ENCODE data around the gene CABP4.

CABP4 gene

DNA sequence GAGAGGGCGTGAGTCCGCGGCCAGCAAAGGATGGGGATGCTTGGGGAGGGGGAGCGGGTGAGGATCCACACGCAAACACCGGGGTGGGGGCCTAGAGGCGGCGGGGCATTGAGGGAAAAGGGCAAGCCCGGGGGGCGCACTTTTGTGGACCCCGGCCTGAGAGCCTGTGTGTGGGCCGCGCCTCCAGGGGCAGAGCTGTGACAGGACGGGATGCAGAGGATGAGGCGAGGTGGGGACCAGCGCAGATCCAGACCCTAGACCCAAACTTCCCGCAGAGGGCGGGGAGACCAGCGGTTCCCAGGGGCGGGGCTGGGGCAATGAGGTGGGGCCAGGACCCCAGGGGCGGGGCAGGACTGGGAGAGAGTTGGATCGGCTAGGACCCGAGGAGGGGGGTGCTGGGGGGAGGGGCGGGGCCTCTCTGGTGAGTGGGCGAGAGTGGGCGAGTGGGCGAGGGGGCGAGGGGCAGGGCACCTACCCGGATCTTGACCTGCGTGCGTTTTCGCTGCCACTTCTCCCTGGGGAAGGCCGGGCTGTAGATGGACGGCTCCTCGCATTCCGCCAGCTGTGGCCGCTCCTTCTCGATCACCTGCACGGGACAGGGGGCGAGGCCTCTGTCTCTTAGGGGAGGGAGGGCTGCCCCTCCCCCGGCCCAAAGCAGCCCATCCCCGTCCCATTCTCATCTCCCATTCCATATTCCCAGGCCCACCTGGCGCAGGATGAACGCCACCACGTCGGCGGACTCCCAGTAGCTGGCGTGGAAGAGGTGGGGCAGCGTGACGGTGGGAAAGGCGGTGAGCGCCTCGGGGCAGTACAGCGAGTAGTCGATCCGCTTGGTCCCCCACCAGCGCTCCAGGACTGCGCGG is 39.4 kb downstream of the CABP4 start:
- Histone ChIP-seq H3K4me3 (ENCODE audit: low read depth, low read length) (no peak overlapping the region), H3K4me1 (ENCODE audit: control insufficient read depth, insufficient read depth, low read length, unreplicated experiment) (no peaks in the 10 kb centered on the region), H3K36me3 (ENCODE audit: insufficient read depth, low read length) (no peaks in the 10 kb centered on the region; the same call in 1 of the 2 replicates), H3K27me3 (ENCODE audit: insufficient read depth, low read length) (no peaks in the 10 kb centered on the region), H3K79me2 (ENCODE audit: control insufficient read depth, insufficient read depth, low read length, unreplicated experiment) (no peaks in the 10 kb centered on the region), H3K27ac (ENCODE audit: low read depth, low read length) (no peak overlapping the region), H2AFZ (ENCODE audit: low read length, unreplicated experiment) (no peak overlapping the region)

DNA sequence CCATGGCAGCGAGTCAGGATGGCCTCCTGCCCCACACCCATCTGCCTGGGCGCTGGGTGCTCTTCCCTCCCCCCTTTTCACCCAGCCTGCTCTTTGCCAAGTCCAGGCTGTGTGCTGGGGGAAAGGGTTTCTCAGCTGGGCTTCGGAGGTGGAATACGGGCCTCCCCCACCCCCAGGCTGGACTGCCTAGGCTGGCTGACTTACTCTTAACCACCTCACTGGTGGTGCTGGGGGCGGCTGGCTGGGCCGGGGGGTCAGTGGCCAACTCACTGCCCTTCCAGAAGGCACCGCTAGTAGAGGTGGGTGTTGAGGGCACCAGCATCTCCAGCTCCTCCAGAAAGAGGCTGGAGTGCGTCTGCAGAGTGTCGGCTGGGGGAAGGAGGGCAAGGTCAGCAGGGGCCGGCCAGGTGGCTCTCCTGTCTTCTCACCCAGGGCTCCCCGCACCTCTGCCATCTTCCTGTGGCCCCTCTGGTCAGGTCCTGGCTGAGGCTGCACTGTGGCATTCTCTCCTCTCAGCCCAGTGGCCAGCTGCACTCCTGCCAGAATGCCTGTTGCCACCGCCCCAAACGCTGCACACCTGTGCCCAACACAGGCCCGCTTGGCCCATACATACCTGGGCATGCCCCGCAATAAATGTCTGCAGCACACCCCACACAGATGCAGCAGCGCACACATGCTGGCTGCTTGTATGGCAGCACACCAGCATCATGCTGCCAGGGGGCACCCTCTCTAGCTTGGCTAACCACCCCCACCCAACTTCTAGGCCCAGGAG is 40.3 kb downstream of the CABP4 start:
- Histone ChIP-seq H3K36me3 (ENCODE audit: insufficient read depth, low read length) (no peaks in the 10 kb centered on the region; the same call in 1 of the 2 replicates), H3K27me3 (ENCODE audit: insufficient read depth, low read length) (no peaks in the 10 kb centered on the region), H2AFZ (ENCODE audit: low read length, unreplicated experiment) (no peak overlapping the region), H3K79me2 (ENCODE audit: control insufficient read depth, insufficient read depth, low read length, unreplicated experiment) (no peaks in the 10 kb centered on the region), H3K4me1 (ENCODE audit: control insufficient read depth, insufficient read depth, low read length, unreplicated experiment) (no peaks in the 10 kb centered on the region), H3K27ac (ENCODE audit: low read depth, low read length) (no peak overlapping the region), H3K4me3 (ENCODE audit: low read depth, low read length) (no peak overlapping the region)

DNA sequence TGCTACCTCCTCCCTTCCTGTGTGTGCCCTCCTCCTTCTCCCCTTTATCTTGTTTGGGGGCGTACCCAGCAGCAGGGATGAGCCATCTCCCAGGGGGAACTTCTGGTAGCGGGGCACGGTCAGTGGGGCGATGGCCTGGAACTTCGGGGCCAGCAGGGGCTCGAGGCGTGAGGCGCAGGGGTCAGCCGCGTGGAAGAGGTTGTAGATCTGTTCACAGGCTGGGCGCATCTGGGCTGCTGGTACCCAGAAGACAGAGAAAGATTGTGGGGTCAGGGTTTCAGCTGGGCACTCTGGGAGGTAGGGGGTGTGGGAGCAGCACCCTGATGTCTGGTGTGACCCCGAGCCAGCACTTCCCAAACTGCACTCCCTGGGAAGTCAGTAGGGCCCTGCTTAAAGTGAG is 41.0 kb downstream of the CABP4 start:
- H3K27me3 ChIP-seq (ENCODE audit: insufficient read depth, low read length), result no peaks in the 10 kb centered on the region
- no peak overlapping the region for H3K4me3 ChIP-seq (ENCODE audit: low read depth, low read length)
- no peaks in the 10 kb centered on the region; the same call in 1 of the 2 replicates for H3K36me3 ChIP-seq (ENCODE audit: insufficient read depth, low read length)
- H3K27ac ChIP-seq (ENCODE audit: low read depth, low read length), result no peak overlapping the region
- no peaks in the 10 kb centered on the region for H3K79me2 ChIP-seq (ENCODE audit: control insufficient read depth, insufficient read depth, low read length, unreplicated experiment)
- H2AFZ ChIP-seq (ENCODE audit: low read length, unreplicated experiment), result no peak overlapping the region
- no peaks in the 10 kb centered on the region for H3K4me1 ChIP-seq (ENCODE audit: control insufficient read depth, insufficient read depth, low read length, unreplicated experiment)

DNA sequence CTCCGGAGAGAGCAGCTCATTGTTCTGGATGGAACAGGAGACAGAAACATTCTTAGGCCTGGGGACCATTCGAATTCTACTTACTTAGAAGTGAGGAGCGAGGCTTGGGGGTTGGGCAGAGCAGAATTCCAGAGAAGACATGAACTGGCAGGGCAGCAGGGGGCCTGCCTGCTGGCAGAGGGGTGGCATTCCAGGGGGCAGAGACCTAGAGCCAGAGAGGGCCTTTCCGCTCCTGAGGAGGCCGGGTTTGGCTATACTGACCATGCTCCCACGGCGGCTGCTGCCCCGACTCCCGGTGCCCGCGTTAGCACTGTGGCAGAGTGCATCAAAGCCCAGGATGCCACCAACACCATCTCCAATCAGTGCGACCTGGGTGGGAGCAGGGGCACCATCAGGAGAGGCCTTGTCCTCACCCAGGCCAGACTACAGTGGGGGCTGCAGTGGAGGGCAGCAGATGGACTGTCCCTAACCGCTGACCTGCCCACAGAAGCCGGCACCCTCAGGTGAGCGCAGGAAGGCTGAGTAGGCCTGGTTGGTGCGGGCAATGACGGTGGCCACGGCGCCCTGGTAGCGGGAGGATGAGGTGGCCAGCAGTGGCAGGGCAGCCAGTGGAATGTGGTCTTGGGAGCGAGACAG is 42.6 kb downstream of the CABP4 start:
- no peak overlapping the region for H3K27ac ChIP-seq (ENCODE audit: low read depth, low read length)
- H2AFZ ChIP-seq (ENCODE audit: low read length, unreplicated experiment), result no peak overlapping the region
- H3K27me3 ChIP-seq (ENCODE audit: insufficient read depth, low read length), result no peaks in the 10 kb centered on the region
- H3K4me1 ChIP-seq (ENCODE audit: control insufficient read depth, insufficient read depth, low read length, unreplicated experiment), result no peaks in the 10 kb centered on the region
- H3K36me3 ChIP-seq (ENCODE audit: insufficient read depth, low read length), result no peaks in the 10 kb centered on the region
- H3K4me3 ChIP-seq (ENCODE audit: low read depth, low read length), result no peak overlapping the region
- no peaks in the 10 kb centered on the region for H3K79me2 ChIP-seq (ENCODE audit: control insufficient read depth, insufficient read depth, low read length, unreplicated experiment)

DNA sequence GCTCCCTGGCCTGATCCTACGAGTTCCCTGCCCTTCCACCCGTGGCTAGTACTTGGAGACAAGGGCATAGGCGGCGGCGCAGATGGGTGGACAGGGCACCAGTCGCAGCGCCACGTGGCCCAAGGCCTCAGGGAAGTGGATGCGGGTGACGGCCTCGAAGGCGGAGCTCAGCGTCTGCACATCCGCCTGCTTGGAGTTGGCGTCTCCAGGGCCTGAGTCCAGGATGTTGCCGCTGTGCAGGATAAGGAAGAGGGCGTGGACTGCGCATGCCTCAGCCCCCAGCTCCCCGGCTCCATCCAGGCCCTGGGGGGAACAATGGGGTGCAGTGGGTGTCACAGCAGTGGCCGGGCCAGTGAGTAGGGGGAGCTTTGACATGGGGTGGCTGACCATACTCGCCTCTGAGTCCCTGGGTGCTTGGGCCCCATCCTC is 43.4 kb downstream of the CABP4 start:
- Histone ChIP-seq H2AFZ (ENCODE audit: low read length, unreplicated experiment) (no peak overlapping the region), H3K36me3 (ENCODE audit: insufficient read depth, low read length) (no peaks in the 10 kb centered on the region), H3K27me3 (ENCODE audit: insufficient read depth, low read length) (no peaks in the 10 kb centered on the region), H3K79me2 (ENCODE audit: control insufficient read depth, insufficient read depth, low read length, unreplicated experiment) (no peaks in the 10 kb centered on the region), H3K4me3 (ENCODE audit: low read depth, low read length) (no peak overlapping the region), H3K4me1 (ENCODE audit: control insufficient read depth, insufficient read depth, low read length, unreplicated experiment) (peaks cover 2% of the 10 kb centered on the region), H3K27ac (ENCODE audit: low read depth, low read length) (no peak overlapping the region)

DNA sequence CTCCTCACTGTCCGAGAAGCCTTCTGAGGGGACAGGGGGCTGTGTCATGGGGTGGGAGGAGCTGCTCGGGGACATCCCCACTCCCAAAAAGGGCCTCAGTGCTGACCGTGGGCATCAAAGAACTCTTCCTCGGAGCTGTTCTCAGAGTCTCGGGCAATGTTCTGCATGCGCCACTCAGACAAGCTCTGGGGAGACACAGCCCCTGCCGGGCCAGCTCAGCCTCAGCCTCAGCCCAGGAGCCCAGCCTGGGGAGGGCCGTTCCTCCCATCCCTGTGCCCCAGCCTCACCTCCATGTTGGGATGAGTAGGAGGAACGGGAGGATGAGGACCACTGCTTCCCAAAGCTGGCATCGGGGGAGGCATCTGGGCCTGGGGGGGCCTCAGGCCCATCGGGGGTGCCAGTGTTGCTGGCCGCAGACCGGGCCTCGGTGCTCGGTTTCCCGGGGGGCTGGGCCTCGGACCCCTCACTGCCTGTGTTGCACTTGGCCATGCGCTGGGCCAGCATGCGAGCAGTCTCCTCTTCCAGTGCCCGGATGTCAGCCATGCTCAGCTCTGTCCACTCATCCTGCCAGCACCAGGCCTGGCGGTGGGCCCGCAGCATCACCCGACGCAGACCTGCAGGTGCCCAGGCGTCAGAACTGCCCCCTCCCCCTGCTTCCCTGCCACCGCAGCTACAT is 44.8 kb downstream of the CABP4 start:
- H3K36me3 ChIP-seq (ENCODE audit: insufficient read depth, low read length), result no peaks in the 10 kb centered on the region

DNA sequence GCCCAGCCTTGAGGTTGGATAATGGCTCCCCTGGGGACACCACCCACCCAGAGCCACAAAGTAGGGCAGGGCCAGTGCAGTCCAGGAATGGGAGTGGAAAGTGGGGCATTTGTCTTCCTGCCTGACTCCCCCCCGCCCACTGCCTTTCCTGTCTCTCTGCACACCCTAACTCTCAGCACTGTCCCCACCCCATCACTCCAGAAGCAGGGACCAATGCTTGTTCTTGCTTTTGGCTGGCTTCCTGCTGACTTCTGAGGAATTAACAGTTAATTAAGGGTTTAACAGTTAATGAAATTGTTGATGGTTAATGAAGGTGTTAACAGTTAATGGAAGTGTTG is 45.3 kb downstream of the CABP4 start:
- no peak overlapping the region for H3K4me3 ChIP-seq (ENCODE audit: low read depth, low read length)
- H3K79me2 ChIP-seq (ENCODE audit: control insufficient read depth, insufficient read depth, low read length, unreplicated experiment), result no peaks in the 10 kb centered on the region
- no peaks in the 10 kb centered on the region for H3K27me3 ChIP-seq (ENCODE audit: insufficient read depth, low read length)
- H3K4me1 ChIP-seq (ENCODE audit: control insufficient read depth, insufficient read depth, low read length, unreplicated experiment), result peaks cover 8% of the 10 kb centered on the region
- H2AFZ ChIP-seq (ENCODE audit: low read length, unreplicated experiment), result no peak overlapping the region
- no peak overlapping the region for H3K27ac ChIP-seq (ENCODE audit: low read depth, low read length)
- H3K36me3 ChIP-seq (ENCODE audit: insufficient read depth, low read length), result no peaks in the 10 kb centered on the region

More for the DNA sequence above, 44.8 kb downstream of the CABP4 start:
- no peak overlapping the region for H2AFZ ChIP-seq (ENCODE audit: low read length, unreplicated experiment)
- H3K27me3 ChIP-seq (ENCODE audit: insufficient read depth, low read length), result no peaks in the 10 kb centered on the region
- H3K4me1 ChIP-seq (ENCODE audit: control insufficient read depth, insufficient read depth, low read length, unreplicated experiment), result peaks cover 6% of the 10 kb centered on the region
- no peaks in the 10 kb centered on the region for H3K79me2 ChIP-seq (ENCODE audit: control insufficient read depth, insufficient read depth, low read length, unreplicated experiment)
- no peak overlapping the region for H3K27ac ChIP-seq (ENCODE audit: low read depth, low read length)
- no peak overlapping the region for H3K4me3 ChIP-seq (ENCODE audit: low read depth, low read length)

DNA sequence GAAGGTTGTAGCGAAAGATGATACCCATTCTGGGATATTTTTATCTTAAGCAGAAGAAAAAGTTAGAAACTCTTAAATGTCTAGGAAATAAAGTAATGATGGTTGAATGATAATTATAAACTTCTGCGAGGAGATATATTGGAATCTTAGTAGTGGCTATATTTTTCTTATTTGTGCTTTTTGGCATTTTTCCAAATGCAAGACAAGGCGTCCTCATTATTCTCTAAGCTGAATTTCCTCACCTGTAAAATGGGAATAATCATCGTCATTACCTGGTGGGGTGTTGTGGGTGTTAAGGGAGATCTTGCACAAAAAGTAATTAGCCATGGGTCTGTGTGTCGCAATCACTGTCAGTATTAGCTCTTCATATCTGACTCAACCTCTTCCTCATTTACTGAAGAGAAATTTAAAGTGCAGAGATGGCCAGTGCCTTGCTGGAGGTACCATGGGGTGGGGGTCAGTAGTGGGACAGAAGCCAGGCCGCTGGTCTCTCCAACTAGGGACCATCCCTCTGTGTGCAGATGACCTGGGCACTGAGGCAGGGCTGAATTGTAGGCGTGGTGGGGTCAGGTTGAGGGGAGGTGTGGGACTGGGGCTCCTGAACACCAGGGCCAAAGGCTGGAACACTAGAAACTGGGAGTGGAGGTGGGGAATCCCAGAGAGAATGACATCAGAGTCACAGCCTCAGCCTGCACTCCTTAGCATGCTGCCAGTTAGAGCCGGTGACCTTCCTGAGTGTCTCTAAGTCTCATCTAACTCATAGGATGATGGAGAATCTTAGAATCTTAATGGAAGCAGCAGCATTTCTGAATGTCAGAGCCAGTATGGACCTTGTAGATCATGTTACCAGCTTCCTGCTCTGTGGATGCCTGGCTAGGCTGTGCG is 45.9 kb downstream of the CABP4 start:
- Histone ChIP-seq H3K36me3 (ENCODE audit: insufficient read depth, low read length) (no peaks in the 10 kb centered on the region), H3K4me3 (ENCODE audit: low read depth, low read length) (no peak overlapping the region), H3K4me1 (ENCODE audit: control insufficient read depth, insufficient read depth, low read length, unreplicated experiment) (peaks cover 13% of the 10 kb centered on the region), H3K27me3 (ENCODE audit: insufficient read depth, low read length) (no peaks in the 10 kb centered on the region), H2AFZ (ENCODE audit: low read length, unreplicated experiment) (no peak overlapping the region), H3K27ac (ENCODE audit: low read depth, low read length) (no peak overlapping the region), H3K79me2 (ENCODE audit: control insufficient read depth, insufficient read depth, low read length, unreplicated experiment) (no peaks in the 10 kb centered on the region)

DNA sequence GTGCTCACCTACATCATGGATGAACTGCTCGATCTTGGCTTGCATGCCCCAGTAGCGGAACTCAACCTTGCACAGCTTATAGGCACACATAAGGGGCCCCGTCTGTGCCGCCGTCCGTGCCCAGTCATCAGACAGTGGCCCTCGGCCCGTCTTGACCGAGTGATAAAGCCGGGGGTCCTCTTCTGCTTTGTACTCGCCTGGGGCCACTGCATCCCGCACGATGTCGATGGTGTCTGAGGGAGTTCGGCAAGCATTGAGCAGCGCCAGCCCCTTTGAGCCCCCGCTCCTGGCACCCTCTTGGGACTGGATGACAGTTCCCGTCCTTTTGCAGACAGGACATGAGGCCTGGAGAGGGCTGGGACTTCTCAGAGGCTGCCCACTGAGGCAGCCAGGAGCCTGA is 46.7 kb downstream of the CABP4 start:
- H2AFZ ChIP-seq (ENCODE audit: low read length, unreplicated experiment), result no peak overlapping the region
- H3K27ac ChIP-seq (ENCODE audit: low read depth, low read length), result no peak overlapping the region
- no peaks in the 10 kb centered on the region for H3K36me3 ChIP-seq (ENCODE audit: insufficient read depth, low read length)
- no peak overlapping the region for H3K4me3 ChIP-seq (ENCODE audit: low read depth, low read length)
- H3K4me1 ChIP-seq (ENCODE audit: control insufficient read depth, insufficient read depth, low read length, unreplicated experiment), result peaks cover 19% of the 10 kb centered on the region
- H3K79me2 ChIP-seq (ENCODE audit: control insufficient read depth, insufficient read depth, low read length, unreplicated experiment), result peaks cover 1% of the 10 kb centered on the region
- no peaks in the 10 kb centered on the region for H3K27me3 ChIP-seq (ENCODE audit: insufficient read depth, low read length)

Data from ACC112 (cell line).